HEK293 (cell line): ENCODE results near the gene DBH.

Experiments used
- CTCF ChIA-PET: fragments of 350-600 bp; formaldehyde crosslinking; extraction: SDS; loops from one replicate; lab custom pipeline; 2021; ENCODE audit warnings: antibody characterized with exemption; lab: Yijun Ruan, JAX
- POLR2A ChIA-PET: fragments of 300-600 bp; formaldehyde crosslinking; extraction: SDS; loops from one replicate; lab custom pipeline; 2020; ENCODE audit warnings: antibody characterized with exemption, inconsistent platforms; lab: Yijun Ruan, JAX
- H3K27ac ChIP-seq: fragments of 200-500 bp; sonication (Bioruptor generic); 2 replicates; pipeline ENCODE4 v1.5.1; 2014; ENCODE audit warnings: low read depth, low read length, control low read depth, inconsistent platforms; ENCODE audit errors: extremely low read depth
- H3K36me3 ChIP-seq, 2 experiments: fragments of 200-500 bp in 1 of 2; sonication (Bioruptor generic) in 1 of 2; 1 replicate in 1 of 2; 2 replicates in 1 of 2; pipeline ENCODE4 v1.5.1; 2014 to 2017; ENCODE audit warnings: inconsistent platforms in 2 of 2, low read length in 2 of 2; ENCODE audit not compliant: control insufficient read depth in 2 of 2, insufficient read depth in 1 of 2
- H3K4me1 ChIP-seq: fragments of 200-500 bp; sonication (Bioruptor generic); 2 replicates; pipeline ENCODE4 v1.5.1; 2014; ENCODE audit warnings: mild to moderate bottlenecking, low read length, inconsistent platforms; ENCODE audit not compliant: control insufficient read depth, insufficient read depth
- H3K4me3 ChIP-seq: 2 replicates; pipeline ENCODE4 v1.5.1; 2011; ENCODE audit warnings: low read depth, mild to moderate bottlenecking, control low read depth, low read length, moderate library complexity
- H3K9me3 ChIP-seq: fragments of 200-500 bp; sonication (Bioruptor generic); 2 replicates; pipeline ENCODE4 v1.5.1; 2014; ENCODE audit warnings: low read depth, low read length, inconsistent platforms; ENCODE audit not compliant: control insufficient read depth, insufficient read depth
- GLIS1 ChIP-seq: fragments of 450-650 bp; formaldehyde crosslinking; IDR thresholded peaks from 2 replicates; pipeline ENCODE4 v1.5.1; 2016; ENCODE audit warnings: missing biosample characterization, missing genetic modification characterization
- GLIS2 ChIP-seq: fragments of 450-650 bp; formaldehyde crosslinking; IDR thresholded peaks from 2 replicates; pipeline ENCODE4 v1.5.1; 2016; ENCODE audit warnings: missing biosample characterization, missing genetic modification characterization
- KLF9 ChIP-seq: fragments of 450-650 bp; formaldehyde crosslinking; IDR thresholded peaks from 2 replicates; pipeline ENCODE4 v1.5.1; 2016; ENCODE audit warnings: missing biosample characterization, missing genetic modification characterization, low read depth
- MYNN ChIP-seq: fragments of 450-650 bp; formaldehyde crosslinking; IDR thresholded peaks from 2 replicates; pipeline ENCODE4 v1.5.1; 2016; ENCODE audit warnings: missing biosample characterization, missing genetic modification characterization, borderline replicate concordance
- REST ChIP-seq: fragments of 450-650 bp; formaldehyde crosslinking; IDR thresholded peaks from 2 replicates; pipeline ENCODE4 v1.5.1; 2016; ENCODE audit warnings: missing biosample characterization, missing genetic modification characterization
- SETDB1 ChIP-seq: IDR thresholded peaks from one replicate; pipeline ENCODE4 v1.6.1; 2017; ENCODE audit warnings: mild to moderate bottlenecking, low read length, moderate library complexity, mixed read lengths; ENCODE audit not compliant: insufficient read length
- ZBTB6 ChIP-seq: fragments of 450-650 bp; formaldehyde crosslinking; IDR thresholded peaks from 2 replicates; pipeline ENCODE4 v1.5.1; 2017; ENCODE audit warnings: missing biosample characterization, missing genetic modification characterization
- ZNF280D ChIP-seq: fragments of 450-650 bp; formaldehyde crosslinking; IDR thresholded peaks from 2 replicates; pipeline ENCODE4 v1.5.1; 2016; ENCODE audit warnings: missing biosample characterization, missing genetic modification characterization
- ZNF404 ChIP-seq: fragments of 450-650 bp; formaldehyde crosslinking; IDR thresholded peaks from 2 replicates; pipeline ENCODE4 v1.5.1; 2017; ENCODE audit warnings: missing biosample characterization, missing genetic modification characterization
- ZNF48 ChIP-seq: fragments of 450-650 bp; formaldehyde crosslinking; IDR thresholded peaks from 2 replicates; pipeline ENCODE4 v1.5.1; 2016; ENCODE audit warnings: missing biosample characterization, missing genetic modification characterization
- ZNF518A ChIP-seq: fragments of 450-650 bp; formaldehyde crosslinking; conservative IDR thresholded peaks from 2 replicates; pipeline ENCODE4 v1.5.1; 2016; ENCODE audit warnings: low read depth, missing biosample characterization, missing genetic modification characterization
- ZNF747 ChIP-seq: fragments of 450-650 bp; formaldehyde crosslinking; IDR thresholded peaks from 2 replicates; pipeline ENCODE4 v1.5.1; 2016; ENCODE audit warnings: missing biosample characterization, missing genetic modification characterization
- ZNF791 ChIP-seq: fragments of 450-650 bp; formaldehyde crosslinking; IDR thresholded peaks from 2 replicates; pipeline ENCODE4 v1.5.1; 2016; ENCODE audit warnings: missing biosample characterization, missing genetic modification characterization
- ZNF837 ChIP-seq: fragments of 450-650 bp; formaldehyde crosslinking; IDR thresholded peaks from 2 replicates; pipeline ENCODE4 v1.5.1; 2016; ENCODE audit warnings: missing biosample characterization, missing genetic modification characterization
- ZSCAN18 ChIP-seq: fragments of 450-650 bp; formaldehyde crosslinking; IDR thresholded peaks from 2 replicates; pipeline ENCODE4 v1.5.1; 2016; ENCODE audit warnings: missing biosample characterization, missing genetic modification characterization
- ZSCAN5A ChIP-seq: fragments of 450-650 bp; formaldehyde crosslinking; IDR thresholded peaks from 2 replicates; pipeline ENCODE4 v1.5.1; 2016; ENCODE audit warnings: missing biosample characterization, missing genetic modification characterization
- ZXDB ChIP-seq: fragments of 450-650 bp; formaldehyde crosslinking; IDR thresholded peaks from 2 replicates; pipeline ENCODE4 v1.5.1; 2016; ENCODE audit warnings: missing biosample characterization, missing genetic modification characterization

Gene DBH

GRCh38 chr9:133677126-133678010, 41.2 kb downstream of the DBH start:
- POLR2A ChIA-PET, result no interaction called here
- TF ChIP-seq ZNF837 (tag by site-specific recombination), result no peak
- TF ChIP-seq GLIS2 (tag by site-specific recombination), result peak; percentile 21; the same call in 1 of the 2 replicates
- TF ChIP-seq ZNF280D (tag by site-specific recombination), result no peak
- TF ChIP-seq SETDB1, result no peak
- no peak for TF ChIP-seq ZSCAN18 (tag by site-specific recombination)
- no peak for TF ChIP-seq ZNF791 (tag by site-specific recombination)
- no peak for TF ChIP-seq GLIS1 (tag by site-specific recombination)

GRCh38 chr9:133679056-133679455, 42.9 kb downstream of the DBH start:
- CTCF ChIA-PET, result interaction anchor here (0.5 to 0.8 kb wide), 2 partner anchors 18 to 20 kb away, joined by 3 read pairs; no protein-coding TSS in a partner anchor
- H3K4me3 ChIP-seq, result no peak overlapping the region
- POLR2A ChIA-PET, result no interaction called here

More at GRCh38 chr9:133677126-133678010, 41.2 kb downstream of the DBH start:
- H3K9me3 ChIP-seq, result no peaks in the 10 kb centered on the region
- no peak overlapping the region for H3K27ac ChIP-seq
- H3K36me3 ChIP-seq, result no peaks in the 10 kb centered on the region
- CTCF ChIA-PET, result interaction anchor here (0.7 kb wide), 1 partner anchor 774 kb away, joined by 3 read pairs; no protein-coding TSS in a partner anchor
- H3K4me1 ChIP-seq, result no peaks in the 10 kb centered on the region
- H3K4me3 ChIP-seq, result no peak overlapping the region

More at GRCh38 chr9:133679056-133679455, 42.9 kb downstream of the DBH start:
- H3K9me3 ChIP-seq, result no peaks in the 10 kb centered on the region
- TF ChIP-seq REST (tag by site-specific recombination) (no peak), ZSCAN5A (tag by site-specific recombination) (no peak), ZXDB (tag by site-specific recombination) (no peak), KLF9 (tag by site-specific recombination) (no peak), ZBTB6 (tag by site-specific recombination) (no peak), MYNN (tag by site-specific recombination) (no peak), ZNF747 (tag by site-specific recombination) (no peak), ZNF404 (tag by site-specific recombination) (no peak), ZNF48 (tag by site-specific recombination) (no peak), ZNF518A (no peak)
- TF ChIP-seq, all 188 proteins: peak for 0
- Histone ChIP-seq H3K27ac (no peak overlapping the region), H3K4me1 (no peaks in the 10 kb centered on the region), H3K36me3 (no peaks in the 10 kb centered on the region)
